Karpas-422 (cell line): Measurements from ENCODE around the gene PARN. TPM values are rescaled to one million over a fixed set of nuclear protein-coding genes. Genes with fewer than 3 reads are reported as not detected.
"Not testable (repeated sequence)": the region's sequence is repeated elsewhere in the genome, so short reads cannot be mapped to it uniquely, and the experiment has no call there.

Experiments used
- DNase-seq: peaks from one replicate; pipeline ENCODE4 v3.0.0-alpha.2; 2015
- H2AFZ ChIP-seq: fragments of 200-600 bp; sonication (generic); 2 replicates; pipeline ENCODE4 v1.6.1; 2014; ENCODE audit warnings: antibody characterized with exemption, low read length, mixed read lengths
- H3K27ac ChIP-seq: fragments of 200-600 bp; sonication (generic); 2 replicates; pipeline ENCODE4 v1.5.1; 2014; ENCODE audit warnings: mild to moderate bottlenecking, low read length, moderate library complexity
- H3K27me3 ChIP-seq: fragments of 200-600 bp; sonication (generic); 2 replicates; pipeline ENCODE4 v1.6.1; 2014; ENCODE audit warnings: low read length, mixed read lengths
- H3K36me3 ChIP-seq: fragments of 200-600 bp; sonication (generic); 2 replicates; pipeline ENCODE4 v1.6.1; 2014; ENCODE audit warnings: low read length, mixed read lengths; ENCODE audit not compliant: insufficient read depth
- H3K4me1 ChIP-seq: fragments of 200-600 bp; sonication (generic); 2 replicates; pipeline ENCODE4 v1.6.1; 2014; ENCODE audit warnings: mild to moderate bottlenecking, low read length, mixed read lengths
- H3K4me2 ChIP-seq: fragments of 200-600 bp; sonication (generic); 2 replicates; pipeline ENCODE4 v1.6.1; 2014; ENCODE audit warnings: low read length, low read depth, mild to moderate bottlenecking; ENCODE audit not compliant: poor library complexity, severe bottlenecking
- H3K4me3 ChIP-seq: fragments of 200-600 bp; sonication (generic); 2 replicates; pipeline ENCODE4 v1.5.1; 2014; ENCODE audit warnings: mild to moderate bottlenecking, antibody characterized with exemption, low read length, mixed read lengths
- H3K79me2 ChIP-seq: fragments of 200-600 bp; sonication (generic); 2 replicates; pipeline ENCODE4 v1.6.1; 2014; ENCODE audit warnings: mild to moderate bottlenecking, low read length, mixed read lengths
- H3K9ac ChIP-seq: fragments of 200-600 bp; sonication (generic); 2 replicates; pipeline ENCODE4 v1.6.0; 2014; ENCODE audit warnings: low read length
- H3K9me2 ChIP-seq: fragments of 200-600 bp; sonication (generic), shearing (Covaris generic); replicated peaks from 2 replicates; pipeline ENCODE4 v1.6.0; 2014; ENCODE audit warnings: mild to moderate bottlenecking, low read length, moderate library complexity; ENCODE audit not compliant: insufficient read depth
- H3K9me3 ChIP-seq: fragments of 300-700, 200-600 bp; sonication (generic); 2 replicates; pipeline ENCODE4 v1.6.1; 2014; ENCODE audit warnings: low read length, mixed read lengths
- H4K20me1 ChIP-seq: fragments of 200-600 bp; sonication (generic); 2 replicates; pipeline ENCODE4 v1.6.1; 2014; ENCODE audit warnings: mild to moderate bottlenecking, antibody characterized with exemption, low read length, low read depth; ENCODE audit not compliant: insufficient read depth
- total RNA-seq: library from RNA; depleted of rRNA; stranded (reverse); fragments of >200 nt; shearing (Covaris generic); gene quantifications from 2 replicates; pipeline ENCODE4 v1.2.3, GENCODE V29; 2014; ENCODE audit warnings: low replicate concordance

PARN gene
- total RNA-seq, 1 experiment from 2014 or later, result 90.9 TPM

- peaks cover 22% of the 10 kb centered on the region for H3K79me2 ChIP-seq
- peak; percentile 66 for DNase-seq
- peak overlapping the region; percentile 50 for H3K9ac ChIP-seq
- no peaks in the 10 kb centered on the region for H4K20me1 ChIP-seq
- H3K4me1 ChIP-seq, result peaks cover 70% of the 10 kb centered on the region
- peak overlapping the region; percentile 84 for H3K4me2 ChIP-seq
- peak overlapping the region; percentile 97 for H3K27ac ChIP-seq
- H3K27me3 ChIP-seq, result no peaks in the 10 kb centered on the region
- H3K36me3 ChIP-seq, result peaks cover 30% of the 10 kb centered on the region
- peak overlapping the region; percentile 51 for H3K4me3 ChIP-seq
- no peak overlapping the region for H2AFZ ChIP-seq
- no peaks in the 10 kb centered on the region for H3K9me3 ChIP-seq
- H3K9me2 ChIP-seq, result no peaks in the 10 kb centered on the region
Measured at GRCh38 chr16:14608111-14608566, 21.9 kb downstream of the PARN start.

- Histone ChIP-seq H3K4me1 (peaks cover 61% of the 10 kb centered on the region), H3K9me2 (no peaks in the 10 kb centered on the region), H3K36me3 (peaks cover 38% of the 10 kb centered on the region), H3K9me3 (no peaks in the 10 kb centered on the region), H3K27ac (peak overlapping the region; percentile 97), H3K4me2 (peak overlapping the region; percentile 84), H3K4me3 (peak overlapping the region; percentile 40), H4K20me1 (0 out of 2 replicates have a peak, but pooled peaks cover 3% of the 10 kb centered on the region), H3K79me2 (peaks cover 23% of the 10 kb centered on the region), H3K9ac (peak overlapping the region; percentile 48), H2AFZ (no peak overlapping the region), H3K27me3 (no peaks in the 10 kb centered on the region)
- peak; percentile 74 for DNase-seq
Measured at GRCh38 chr16:14606102-14606501, 24.0 kb downstream of the PARN start.

- DNase-seq, result no peak
- Histone ChIP-seq H3K4me1 (peaks cover 25% of the 10 kb centered on the region), H2AFZ (no peak overlapping the region), H3K4me2 (no peak overlapping the region), H4K20me1 (0 out of 2 replicates have a peak, but pooled peaks cover 5% of the 10 kb centered on the region), H3K9me3 (no peaks in the 10 kb centered on the region), H3K27ac (no peak overlapping the region), H3K9me2 (no peaks in the 10 kb centered on the region), H3K27me3 (no peaks in the 10 kb centered on the region), H3K9ac (no peak overlapping the region), H3K4me3 (no peak overlapping the region), H3K36me3 (peaks cover 57% of the 10 kb centered on the region), H3K79me2 (peaks cover 25% of the 10 kb centered on the region)
Measured at GRCh38 chr16:14602443-14602963, 27.6 kb downstream of the PARN start.

GRCh38 chr16:14600164-14600563 lies 29.9 kb downstream of the PARN start:
- H3K36me3 ChIP-seq, result peaks cover 56% of the 10 kb centered on the region
- peaks cover 2% of the 10 kb centered on the region for H3K4me1 ChIP-seq
- H3K4me2 ChIP-seq, result no peak overlapping the region
- DNase-seq, result peak; percentile 69
- peaks cover 25% of the 10 kb centered on the region for H3K79me2 ChIP-seq
- H3K27me3 ChIP-seq, result no peaks in the 10 kb centered on the region
- H3K9ac ChIP-seq, result no peak overlapping the region
- H4K20me1 ChIP-seq, result peaks cover 10% of the 10 kb centered on the region; the same call in 1 of the 2 replicates
- no peak overlapping the region for H2AFZ ChIP-seq
- H3K9me2 ChIP-seq, result no peaks in the 10 kb centered on the region
- no peak overlapping the region for H3K4me3 ChIP-seq
- no peaks in the 10 kb centered on the region for H3K9me3 ChIP-seq
- H3K27ac ChIP-seq, result no peak overlapping the region

- no peaks in the 10 kb centered on the region for H3K9me3 ChIP-seq
- no peaks in the 10 kb centered on the region for H3K9me2 ChIP-seq
- H3K4me2 ChIP-seq, result peak overlapping the region; percentile 41
- no peak overlapping the region for H3K9ac ChIP-seq
- no peak overlapping the region for H2AFZ ChIP-seq
- H3K4me3 ChIP-seq, result no peak overlapping the region
- peak; percentile 46 for DNase-seq
- H3K36me3 ChIP-seq, result peaks cover 62% of the 10 kb centered on the region
- H3K79me2 ChIP-seq, result peaks cover 19% of the 10 kb centered on the region
- no peaks in the 10 kb centered on the region for H3K27me3 ChIP-seq
- H3K27ac ChIP-seq, result peak overlapping the region; percentile 19
- peaks cover 18% of the 10 kb centered on the region for H3K4me1 ChIP-seq
- no peaks in the 10 kb centered on the region for H4K20me1 ChIP-seq
Measured at GRCh38 chr16:14586637-14587305, 43.3 kb downstream of the PARN start.

- Histone ChIP-seq H3K4me2 (no peak overlapping the region), H3K9me3 (no peaks in the 10 kb centered on the region), H4K20me1 (no peaks in the 10 kb centered on the region), H3K27me3 (no peaks in the 10 kb centered on the region), H3K4me3 (no peak overlapping the region), H2AFZ (no peak overlapping the region), H3K9ac (no peak overlapping the region), H3K79me2 (peaks cover 19% of the 10 kb centered on the region), H3K36me3 (peaks cover 66% of the 10 kb centered on the region), H3K27ac (no peak overlapping the region), H3K4me1 (peaks cover 18% of the 10 kb centered on the region), H3K9me2 (no peaks in the 10 kb centered on the region)
- no peak for DNase-seq
Measured at GRCh38 chr16:14585287-14585686, 44.8 kb downstream of the PARN start.

- not testable (repeated sequence) for H3K4me1 ChIP-seq, H4K20me1 ChIP-seq, H3K4me3 ChIP-seq, H3K27ac ChIP-seq, H3K79me2 ChIP-seq, H3K9me2 ChIP-seq, DNase-seq, H3K4me2 ChIP-seq, H3K9me3 ChIP-seq, H2AFZ ChIP-seq, H3K27me3 ChIP-seq, H3K9ac ChIP-seq
- peaks cover 71% of the 10 kb centered on the region for H3K36me3 ChIP-seq
Measured at GRCh38 chr16:14580926-14581325, 49.1 kb downstream of the PARN start.

GRCh38 chr16:14579266-14579665 lies 50.8 kb downstream of the PARN start:
- Histone ChIP-seq H3K4me2 (no peak overlapping the region), H3K36me3 (peaks cover 63% of the 10 kb centered on the region), H4K20me1 (no peaks in the 10 kb centered on the region), H3K27me3 (no peaks in the 10 kb centered on the region), H3K79me2 (no peaks in the 10 kb centered on the region), H3K9me2 (no peaks in the 10 kb centered on the region), H2AFZ (no peak overlapping the region), H3K9ac (no peak overlapping the region), H3K9me3 (no peaks in the 10 kb centered on the region), H3K4me3 (no peak overlapping the region), H3K4me1 (no peaks in the 10 kb centered on the region), H3K27ac (no peak overlapping the region)
- DNase-seq, result no peak
